ENCODE data around the gene PIGW.
A peak's percentile ranks its signal among the peaks of the same experiment; 100 is the strongest.

PIGW gene

DNA sequence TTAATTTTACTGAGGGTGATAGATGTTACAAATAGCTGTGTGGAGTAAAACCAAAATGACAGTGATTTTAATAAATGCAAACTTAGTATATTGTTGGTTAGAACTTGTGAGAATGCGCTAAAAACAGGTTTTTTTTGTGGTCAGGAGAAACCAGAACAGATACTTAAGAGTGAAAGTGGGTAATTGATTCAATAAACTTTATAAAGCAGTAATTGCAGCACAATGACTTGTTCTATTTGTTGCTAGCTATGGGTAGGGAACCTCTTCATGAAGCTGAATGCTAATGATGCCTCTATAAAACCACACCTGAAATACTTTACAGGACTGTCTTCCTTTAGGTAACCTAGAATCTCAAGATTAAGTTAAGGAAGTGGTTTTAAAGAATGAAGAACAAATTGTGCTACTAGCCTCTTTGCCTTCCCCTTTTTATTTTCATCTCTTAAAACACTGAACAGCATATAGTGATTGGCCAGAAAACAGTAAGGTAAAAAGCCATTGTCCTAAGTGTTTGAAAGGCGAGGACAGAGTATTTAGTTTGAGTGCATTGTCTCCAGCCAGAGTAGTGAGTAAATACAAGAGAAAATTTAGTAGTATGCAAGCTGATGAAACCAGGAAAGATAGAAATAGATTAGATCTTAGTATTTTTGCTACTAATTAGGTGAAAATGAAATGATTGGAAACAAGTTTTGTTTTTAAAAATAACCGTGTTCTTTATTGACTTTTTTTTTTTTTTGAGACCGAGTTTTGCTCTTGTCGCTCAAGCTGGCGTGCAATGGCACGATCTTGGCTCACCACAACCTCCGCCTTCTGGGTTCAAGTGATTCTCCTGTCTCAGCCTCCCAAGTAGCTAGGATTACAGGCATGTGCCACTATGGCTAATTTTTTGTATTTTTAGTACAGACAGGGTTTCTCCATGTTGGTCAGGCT lies 16.0 kb downstream of the PIGW start:
- Histone ChIP-seq H3K9me3 (ENCODE audit: control insufficient read depth in 1 of 2, low read length in 2 of 2) (no peaks in the 10 kb centered on the region), H3K27ac (ENCODE audit: low read length) (peak overlapping the region; percentile 4), H3K27me3 (ENCODE audit: low read depth, low read length) (no peaks in the 10 kb centered on the region), H3K36me3 (ENCODE audit: control insufficient read depth in 1 of 2, insufficient read depth in 2 of 2, low read length in 2 of 2) (peaks cover 2 to 6% of the 10 kb centered on the region in 2 donors), H3K4me1 (ENCODE audit: control insufficient read depth in 1 of 2, insufficient read depth in 2 of 2, low read length in 2 of 2) (peaks cover 18 to 51% of the 10 kb centered on the region in 2 donors), H3K4me3 (ENCODE audit: low read depth in 1 of 2, low read length in 2 of 2) (no peak overlapping the region)

DNA sequence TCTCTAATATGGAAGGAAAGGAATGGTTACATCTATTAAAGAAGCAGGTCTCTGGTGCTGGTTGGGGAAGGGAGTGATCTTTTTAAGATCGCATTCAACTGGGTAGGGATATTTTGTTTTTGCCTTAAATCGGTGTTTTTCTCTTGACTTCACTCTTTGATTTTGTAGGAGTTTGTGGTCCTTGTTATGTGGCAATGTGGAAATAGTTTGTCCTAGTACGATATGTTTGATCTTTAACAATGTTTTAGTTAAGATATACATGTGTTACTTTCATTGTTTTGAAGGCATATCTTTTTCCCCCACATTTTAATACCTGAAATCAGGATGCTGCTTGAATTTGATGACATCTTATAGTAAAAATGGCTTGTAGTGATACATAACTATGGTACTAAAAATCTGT lies 18.7 kb downstream of the PIGW start:
- H3K27ac ChIP-seq (ENCODE audit: low read length) = no peak overlapping the region
- peaks cover 22 to 23% of the 10 kb centered on the region in 2 donors for H3K36me3 ChIP-seq (ENCODE audit: control insufficient read depth in 1 of 2, insufficient read depth in 2 of 2, low read length in 2 of 2)
- H3K4me1 ChIP-seq (ENCODE audit: control insufficient read depth in 1 of 2, insufficient read depth in 2 of 2, low read length in 2 of 2) = peaks cover 0 to 27% of the 10 kb centered on the region in 2 donors
- H3K4me3 ChIP-seq (ENCODE audit: low read depth in 1 of 2, low read length in 2 of 2) = no peak overlapping the region
- H3K27me3 ChIP-seq (ENCODE audit: low read depth, low read length) = no peaks in the 10 kb centered on the region
- no peaks in the 10 kb centered on the region for H3K9me3 ChIP-seq (ENCODE audit: control insufficient read depth in 1 of 2, low read length in 2 of 2)

DNA sequence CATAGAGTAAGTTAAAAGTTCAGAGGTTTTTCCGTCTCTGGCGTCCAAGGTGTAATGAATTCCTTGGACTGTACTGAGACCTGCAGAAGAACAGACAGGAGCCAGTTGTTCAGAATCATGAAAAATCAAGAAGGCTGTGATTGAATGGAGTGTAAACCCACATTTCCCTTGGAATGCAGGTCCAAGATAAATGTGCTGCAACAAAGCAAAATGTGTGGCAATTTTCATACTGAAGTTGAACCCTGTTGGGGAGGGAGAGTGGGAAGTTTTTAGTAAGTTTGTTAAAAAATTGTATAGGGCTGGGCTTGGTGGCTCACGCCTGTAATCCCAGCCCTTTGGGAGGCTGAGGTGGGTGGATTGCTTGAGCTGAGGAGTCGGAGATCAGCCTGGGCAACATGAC lies 31.3 kb downstream of the PIGW start:
- Histone ChIP-seq H3K9me3 (ENCODE audit: control insufficient read depth in 1 of 2, low read length in 2 of 2) (no peaks in the 10 kb centered on the region), H3K27ac (ENCODE audit: low read length) (no peak overlapping the region), H3K36me3 (ENCODE audit: control insufficient read depth in 1 of 2, insufficient read depth in 2 of 2, low read length in 2 of 2) (peaks cover 40 to 41% of the 10 kb centered on the region in 2 donors), H3K4me3 (ENCODE audit: low read depth in 1 of 2, low read length in 2 of 2) (no peak overlapping the region), H3K4me1 (ENCODE audit: control insufficient read depth in 1 of 2, insufficient read depth in 2 of 2, low read length in 2 of 2) (no peaks in the 10 kb centered on the region), H3K27me3 (ENCODE audit: low read depth, low read length) (no peaks in the 10 kb centered on the region)

DNA sequence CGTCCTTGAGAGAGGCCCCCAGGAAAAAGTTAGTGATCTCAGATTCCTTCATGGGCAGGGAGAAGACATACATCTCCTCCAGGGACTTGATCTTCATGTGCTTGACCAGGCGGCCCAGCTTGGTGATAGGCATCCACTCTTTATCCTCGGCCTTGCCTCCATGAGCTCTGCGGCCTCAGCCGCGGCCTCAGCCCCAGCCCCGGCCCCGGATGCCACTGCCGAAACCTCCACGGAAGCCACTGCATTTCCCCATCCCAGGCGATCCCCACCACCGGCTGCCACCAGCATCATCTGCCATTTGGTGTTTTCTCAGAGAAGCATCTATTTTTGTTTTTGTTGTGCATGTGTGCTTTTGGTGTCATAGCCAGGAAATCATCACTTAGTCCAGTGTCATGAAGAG lies 40.2 kb downstream of the PIGW start:
- H3K4me1 ChIP-seq (ENCODE audit: control insufficient read depth in 1 of 2, insufficient read depth in 2 of 2, low read length in 2 of 2) = no peaks in the 10 kb centered on the region
- no peak overlapping the region for H3K27ac ChIP-seq (ENCODE audit: low read length)
- H3K9me3 ChIP-seq (ENCODE audit: control insufficient read depth in 1 of 2, low read length in 2 of 2) = no peaks in the 10 kb centered on the region
- peaks cover 39% of the 10 kb centered on the region in 2 donors for H3K36me3 ChIP-seq (ENCODE audit: control insufficient read depth in 1 of 2, insufficient read depth in 2 of 2, low read length in 2 of 2)
- H3K4me3 ChIP-seq (ENCODE audit: low read depth in 1 of 2, low read length in 2 of 2) = no peak overlapping the region
- no peaks in the 10 kb centered on the region for H3K27me3 ChIP-seq (ENCODE audit: low read depth, low read length)

DNA sequence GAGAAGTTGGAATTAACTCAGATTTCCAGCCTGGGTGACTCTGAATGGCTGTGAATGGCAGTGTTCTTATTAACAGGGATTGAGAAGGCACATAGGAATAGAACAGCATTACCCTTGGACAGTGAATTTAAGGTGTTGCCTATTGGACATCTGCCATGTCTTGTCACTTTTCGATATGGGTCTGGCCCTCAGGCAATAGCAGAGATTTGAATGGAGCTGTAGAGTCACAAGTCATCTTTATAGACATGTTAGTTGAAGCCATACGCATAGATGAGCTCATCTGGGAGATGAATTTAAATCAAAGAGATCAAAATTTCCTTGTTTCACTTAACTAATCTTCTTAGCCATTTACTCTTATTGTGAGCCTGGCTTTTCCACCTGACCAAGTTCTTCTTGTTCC lies 42.0 kb downstream of the PIGW start:
- Histone ChIP-seq H3K36me3 (ENCODE audit: control insufficient read depth in 1 of 2, insufficient read depth in 2 of 2, low read length in 2 of 2) (peaks cover 36 to 48% of the 10 kb centered on the region in 2 donors), H3K4me1 (ENCODE audit: control insufficient read depth in 1 of 2, insufficient read depth in 2 of 2, low read length in 2 of 2) (no peaks in the 10 kb centered on the region)

GRCh38 chr17:36578671-36579070 lies 43.9 kb downstream of the PIGW start:
- Histone ChIP-seq H3K36me3 (ENCODE audit: control insufficient read depth in 1 of 2, insufficient read depth in 2 of 2, low read length in 2 of 2) (peaks cover 24 to 59% of the 10 kb centered on the region in 2 donors), H3K4me3 (ENCODE audit: low read depth in 1 of 2, low read length in 2 of 2) (no peak overlapping the region), H3K4me1 (ENCODE audit: control insufficient read depth in 1 of 2, insufficient read depth in 2 of 2, low read length in 2 of 2) (no peaks in the 10 kb centered on the region), H3K9me3 (ENCODE audit: control insufficient read depth in 1 of 2, low read length in 2 of 2) (no peaks in the 10 kb centered on the region), H3K27ac (ENCODE audit: low read length) (no peak overlapping the region), H3K27me3 (ENCODE audit: low read depth, low read length) (no peaks in the 10 kb centered on the region)

More for the DNA sequence above, 42.0 kb downstream of the PIGW start:
- Histone ChIP-seq H3K4me3 (ENCODE audit: low read depth in 1 of 2, low read length in 2 of 2) (no peak overlapping the region), H3K9me3 (ENCODE audit: control insufficient read depth in 1 of 2, low read length in 2 of 2) (no peaks in the 10 kb centered on the region), H3K27me3 (ENCODE audit: low read depth, low read length) (no peaks in the 10 kb centered on the region), H3K27ac (ENCODE audit: low read length) (no peak overlapping the region)

DNA sequence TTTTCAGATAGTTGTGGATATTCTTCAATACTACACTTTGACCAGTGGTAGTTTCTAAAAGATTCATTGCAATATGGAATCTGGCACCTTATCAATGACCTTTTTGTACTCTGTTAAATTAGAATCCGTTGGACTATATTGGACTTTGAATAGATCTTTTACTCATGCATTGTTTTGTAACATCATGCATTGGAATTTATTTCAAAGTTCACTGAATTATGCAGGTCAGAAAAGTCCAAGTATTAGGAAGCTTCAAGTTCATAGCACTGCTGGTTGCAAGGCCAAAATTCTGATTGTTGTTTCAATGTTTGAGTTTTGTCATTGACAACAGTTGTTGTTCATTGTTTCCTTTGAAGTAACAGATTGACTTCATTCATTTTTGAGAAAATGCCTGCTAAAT lies 49.0 kb downstream of the PIGW start:
- no peak overlapping the region for H3K4me3 ChIP-seq (ENCODE audit: low read depth in 1 of 2, low read length in 2 of 2)

GRCh38 chr17:36586138-36586537 lies 51.4 kb downstream of the PIGW start:
- Histone ChIP-seq H3K27ac (ENCODE audit: low read length) (no peak overlapping the region), H3K4me3 (ENCODE audit: low read depth in 1 of 2, low read length in 2 of 2) (no peak overlapping the region), H3K4me1 (ENCODE audit: control insufficient read depth in 1 of 2, insufficient read depth in 2 of 2, low read length in 2 of 2) (peaks cover 2 to 5% of the 10 kb centered on the region in 2 donors), H3K9me3 (ENCODE audit: control insufficient read depth in 1 of 2, low read length in 2 of 2) (no peaks in the 10 kb centered on the region), H3K27me3 (ENCODE audit: low read depth, low read length) (no peaks in the 10 kb centered on the region), H3K36me3 (ENCODE audit: control insufficient read depth in 1 of 2, insufficient read depth in 2 of 2, low read length in 2 of 2) (peaks cover 40 to 68% of the 10 kb centered on the region in 2 donors)

More for the DNA sequence above, 49.0 kb downstream of the PIGW start:
- Histone ChIP-seq H3K27me3 (ENCODE audit: low read depth, low read length) (no peaks in the 10 kb centered on the region), H3K9me3 (ENCODE audit: control insufficient read depth in 1 of 2, low read length in 2 of 2) (no peaks in the 10 kb centered on the region), H3K27ac (ENCODE audit: low read length) (no peak overlapping the region), H3K36me3 (ENCODE audit: control insufficient read depth in 1 of 2, insufficient read depth in 2 of 2, low read length in 2 of 2) (peaks cover 43 to 85% of the 10 kb centered on the region in 2 donors), H3K4me1 (ENCODE audit: control insufficient read depth in 1 of 2, insufficient read depth in 2 of 2, low read length in 2 of 2) (peaks cover 0 to 5% of the 10 kb centered on the region in 2 donors)
